DND-41 (cell line): ENCODE data around the gene HTD2.

Experiments used
- EZH2 ChIP-seq: IDR thresholded peaks from 3 replicates; pipeline ENCODE4 v1.6.1; 2012; ENCODE audit warnings: borderline replicate concordance, low read depth, mild to moderate bottlenecking, moderate library complexity, low read length, inconsistent platforms; ENCODE audit not compliant: severe bottlenecking
- TF ChIP-seq, protein P1 (sequence below): IDR thresholded peaks from 2 replicates; pipeline ENCODE4 v1.5.1; 2012; ENCODE audit warnings: borderline replicate concordance, low read length, moderate library complexity, mild to moderate bottlenecking; ENCODE audit not compliant: poor library complexity, severe bottlenecking; ENCODE audit errors: extremely low read depth

DNA sequence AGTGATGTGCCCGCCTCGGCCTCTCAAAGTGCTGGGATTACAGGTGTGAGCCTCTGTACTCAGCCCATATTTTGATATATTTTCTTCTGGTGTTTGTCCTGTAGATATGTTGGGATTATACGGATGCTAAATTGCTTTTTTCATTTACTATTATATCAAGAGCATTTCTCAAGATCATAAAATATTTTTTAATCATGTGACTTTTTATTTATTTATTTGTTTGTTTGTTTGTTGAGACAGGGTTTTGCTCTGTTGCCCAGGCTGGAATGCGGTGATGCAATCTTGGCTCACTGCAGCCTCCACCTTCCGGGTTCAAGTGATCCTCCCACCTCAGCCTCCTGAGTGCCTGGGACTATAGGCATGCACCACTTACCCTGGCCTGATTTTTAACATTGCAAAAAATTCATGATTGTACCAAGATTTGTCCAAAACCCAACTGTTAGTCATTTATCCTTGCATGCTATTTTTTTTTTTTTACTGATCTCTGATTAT lies 23.6 kb downstream of the HTD2 start:
- TF ChIP-seq, protein P1, sequence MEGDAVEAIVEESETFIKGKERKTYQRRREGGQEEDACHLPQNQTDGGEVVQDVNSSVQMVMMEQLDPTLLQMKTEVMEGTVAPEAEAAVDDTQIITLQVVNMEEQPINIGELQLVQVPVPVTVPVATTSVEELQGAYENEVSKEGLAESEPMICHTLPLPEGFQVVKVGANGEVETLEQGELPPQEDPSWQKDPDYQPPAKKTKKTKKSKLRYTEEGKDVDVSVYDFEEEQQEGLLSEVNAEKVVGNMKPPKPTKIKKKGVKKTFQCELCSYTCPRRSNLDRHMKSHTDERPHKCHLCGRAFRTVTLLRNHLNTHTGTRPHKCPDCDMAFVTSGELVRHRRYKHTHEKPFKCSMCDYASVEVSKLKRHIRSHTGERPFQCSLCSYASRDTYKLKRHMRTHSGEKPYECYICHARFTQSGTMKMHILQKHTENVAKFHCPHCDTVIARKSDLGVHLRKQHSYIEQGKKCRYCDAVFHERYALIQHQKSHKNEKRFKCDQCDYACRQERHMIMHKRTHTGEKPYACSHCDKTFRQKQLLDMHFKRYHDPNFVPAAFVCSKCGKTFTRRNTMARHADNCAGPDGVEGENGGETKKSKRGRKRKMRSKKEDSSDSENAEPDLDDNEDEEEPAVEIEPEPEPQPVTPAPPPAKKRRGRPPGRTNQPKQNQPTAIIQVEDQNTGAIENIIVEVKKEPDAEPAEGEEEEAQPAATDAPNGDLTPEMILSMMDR, result no peak
- TF ChIP-seq EZH2, result no peak
